ENCODE data around the gene IQCC.

IQCC gene

GRCh38 chr1:32256473-32257226, 51.2 kb downstream of the IQCC start:
- DNase-seq (ENCODE audit: low read depth in 2 of 2) = no peak

DNA sequence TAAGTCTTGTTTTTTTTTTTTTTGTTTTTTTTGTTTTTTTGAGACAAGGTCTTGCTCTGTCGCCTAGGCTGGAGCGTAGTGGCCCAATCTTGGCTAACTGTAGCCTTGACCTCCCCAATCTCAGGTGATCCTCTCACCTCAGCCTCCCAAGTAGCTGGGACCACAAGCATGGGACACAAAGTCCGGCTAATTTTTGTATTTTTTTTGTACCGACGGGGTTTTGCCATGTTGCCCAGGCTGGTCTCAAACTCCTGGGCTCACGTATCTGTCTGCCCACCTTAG, 51.7 kb downstream of the IQCC start:
- DNase-seq (ENCODE audit: low read depth in 2 of 2) = no peak

Data from stimulated activated CD8-positive, alpha-beta memory T cell treated with anti-CD3 and anti-CD28 coated beads, Interleukin-2, amount 100 ng/mL, for 1 hour (primary cell).